Activated CD4-positive, alpha-beta T cell treated with anti-CD3 and anti-CD28 coated beads, Interleukin-2, Interleukin-6, amounts not matched to agents 100 ng/mL and 50 ng/mL, durations not matched to agents 16 hours and 8 hours (primary cell): Measurements from ENCODE around the gene MYO3B.
"Not testable (repeated sequence)": the region's sequence is repeated elsewhere in the genome, so short reads cannot be mapped to it uniquely, and the experiment has no call there.

ENCODE experiments used
- DNase-seq: peaks from one replicate; pipeline ENCODE4 v3.0.0-alpha.2; 2020

Gene MYO3B

GRCh38 chr2:170263728-170264521, 86.0 kb downstream of the MYO3B start:
- DNase-seq: not testable (repeated sequence)

- DNase-seq: no peak
Observed at GRCh38 chr2:170264522-170264860, 86.5 kb downstream of the MYO3B start.

GRCh38 chr2:170264865-170265264, 86.9 kb downstream of the MYO3B start:
- DNase-seq: no peak

GRCh38 chr2:170265321-170265720, 87.4 kb downstream of the MYO3B start:
- no peak for DNase-seq

GRCh38 chr2:170266358-170266757, 88.4 kb downstream of the MYO3B start:
- no peak for DNase-seq

GRCh38 chr2:170267071-170267470, 89.1 kb downstream of the MYO3B start:
- DNase-seq: no peak

- DNase-seq: no peak
Observed at GRCh38 chr2:170270278-170270864, 92.4 kb downstream of the MYO3B start.

- no peak for DNase-seq
Observed at GRCh38 chr2:170271340-170271739, 93.4 kb downstream of the MYO3B start.

GRCh38 chr2:170276056-170276455, 98.1 kb downstream of the MYO3B start:
- no peak for DNase-seq

GRCh38 chr2:170276925-170277629, 99.1 kb downstream of the MYO3B start:
- DNase-seq: no peak

- no peak for DNase-seq
Observed at GRCh38 chr2:170277951-170278350, 100.0 kb downstream of the MYO3B start.

GRCh38 chr2:170279615-170280014, 101.7 kb downstream of the MYO3B start:
- not testable (repeated sequence) for DNase-seq

GRCh38 chr2:170282851-170283250, 104.9 kb downstream of the MYO3B start:
- DNase-seq: no peak

- DNase-seq: no peak
Observed at GRCh38 chr2:170284205-170284604, 106.3 kb downstream of the MYO3B start.

GRCh38 chr2:170288859-170289258, 110.9 kb downstream of the MYO3B start:
- no peak for DNase-seq

- DNase-seq: no peak
Observed at GRCh38 chr2:170291474-170291873, 113.5 kb downstream of the MYO3B start.

- DNase-seq: no peak
Observed at GRCh38 chr2:170292415-170292814, 114.5 kb downstream of the MYO3B start.

- DNase-seq: no peak
Observed at GRCh38 chr2:170297496-170297895, 119.5 kb downstream of the MYO3B start.

GRCh38 chr2:170298115-170298514, 120.2 kb downstream of the MYO3B start:
- DNase-seq: no peak

GRCh38 chr2:170298861-170299429, 121.0 kb downstream of the MYO3B start:
- no peak for DNase-seq

- no peak for DNase-seq
Observed at GRCh38 chr2:170300993-170301392, 123.0 kb downstream of the MYO3B start.

GRCh38 chr2:170301626-170302025, 123.7 kb downstream of the MYO3B start:
- DNase-seq: no peak

- no peak for DNase-seq
Observed at GRCh38 chr2:170305711-170306110, 127.8 kb downstream of the MYO3B start.
